H1 (cell line): ENCODE measurements around the gene RPL18. TPM values are rescaled to one million over a fixed set of nuclear protein-coding genes. Genes with fewer than 3 reads are reported as not detected.

Source experiments
- CTCF ChIA-PET: fragments of 300-600 bp; sonication (Branson Sonifier 250); formaldehyde crosslinking; loops from one replicate; lab custom pipeline; 2021; ENCODE audit not compliant: partially characterized antibody; lab: Charles Lee
- POLR2A ChIA-PET: fragments of 300-600 bp; sonication (Branson Sonifier 250); formaldehyde crosslinking; loops from one replicate; lab custom pipeline; 2021; ENCODE audit warnings: inconsistent platforms; ENCODE audit not compliant: partially characterized antibody; lab: Charles Lee
- DNase-seq, 2 experiments: peaks; one replicate each; pipeline versions ENCODE4 v3.0.0 to v3.0.0-alpha.2; 2010 to 2022; ENCODE audit warnings: low spot score in 2 of 2, low read depth in 1 of 2, mixed read lengths in 1 of 2
- FAIRE-seq: peaks from 2 replicates; lab custom pipeline; 2011; peaks lifted over from hg19 to GRCh38; lab: Jason Lieb, UNC
- H2AFZ ChIP-seq: 2 replicates; pipeline ENCODE4 v1.8.1; 2012; ENCODE audit warnings: low read length, inconsistent platforms
- H2AK5ac ChIP-seq: 2 replicates; pipeline ENCODE4 v1.6.1; 2013; ENCODE audit warnings: low read depth, low read length
- H2BK120ac ChIP-seq: replicated peaks from 2 replicates; pipeline ENCODE3; 2013; ENCODE audit warnings: low read depth, low read length, inconsistent platforms
- H2BK12ac ChIP-seq: 2 replicates; pipeline ENCODE4 v1.6.1; 2013; ENCODE audit warnings: low read depth, low read length
- H2BK15ac ChIP-seq: 2 replicates; pipeline ENCODE4 v1.6.1; 2013; ENCODE audit warnings: low read length
- H2BK20ac ChIP-seq: 2 replicates; pipeline ENCODE4 v1.6.1; 2013; ENCODE audit warnings: low read length
- H2BK5ac ChIP-seq: 2 replicates; pipeline ENCODE4 v1.6.1; 2013; ENCODE audit warnings: low read depth, low read length
- H3K14ac ChIP-seq: 2 replicates; pipeline ENCODE4 v1.6.1; 2013; ENCODE audit warnings: inconsistent platforms; ENCODE audit not compliant: insufficient read length
- H3K18ac ChIP-seq: 2 replicates; pipeline ENCODE4 v1.6.1; 2013; ENCODE audit warnings: low read length; ENCODE audit errors: extremely low read depth
- H3K23ac ChIP-seq: 2 replicates; pipeline ENCODE4 v1.6.1; 2013; ENCODE audit warnings: inconsistent platforms; ENCODE audit not compliant: insufficient read length
- H3K23me2 ChIP-seq: 2 replicates; pipeline ENCODE4 v1.6.1; 2013; ENCODE audit warnings: low read depth, low read length
- H3K27ac ChIP-seq: 2 replicates; pipeline ENCODE4 v1.6.1; 2011; ENCODE audit warnings: low read depth, low read length, inconsistent platforms
- H3K27me3 ChIP-seq, 4 experiments: replicated peaks in 1 of 4; 1 replicate in 1 of 4; 2 replicates in 3 of 4; pipeline versions ENCODE4 v1.6.1 to v1.8.1; 2011 to 2013; ENCODE audit warnings: low read length in 3 of 4, mild to moderate bottlenecking in 3 of 4, inconsistent platforms in 2 of 4, mixed read lengths in 2 of 4, moderate library complexity in 1 of 4; ENCODE audit not compliant: control insufficient read depth in 3 of 4, insufficient read depth in 3 of 4; ENCODE audit errors: extremely low read depth in 1 of 4
- H3K36me3 ChIP-seq, 4 experiments: 2 replicates each; pipeline versions ENCODE4 v1.6.1 to v1.8.1; 2011 to 2013; ENCODE audit warnings: mild to moderate bottlenecking in 4 of 4, low read length in 3 of 4, moderate library complexity in 2 of 4, control low read depth in 1 of 4, inconsistent platforms in 1 of 4; ENCODE audit not compliant: insufficient read depth in 4 of 4, control insufficient read depth in 2 of 4
- H3K4ac ChIP-seq: replicated peaks from 2 replicates; pipeline ENCODE3; 2013; ENCODE audit warnings: low read length, low read depth, mixed read lengths, inconsistent platforms; ENCODE audit not compliant: insufficient read length
- H3K4me1 ChIP-seq, 4 experiments: replicated peaks in 1 of 4; 1 replicate in 1 of 4; 2 replicates in 3 of 4; pipeline versions ENCODE4 v1.6.1 to v1.8.1; 2011 to 2013; ENCODE audit warnings: low read length in 3 of 4, inconsistent platforms in 2 of 4, mixed read lengths in 1 of 4; ENCODE audit not compliant: insufficient read depth in 4 of 4, control insufficient read depth in 3 of 4
- H3K4me2 ChIP-seq, 2 experiments: 2 replicates each; pipeline versions ENCODE4 v1.6.1 to v1.8.1; 2011 to 2013; ENCODE audit warnings: low read depth in 2 of 2, low read length in 2 of 2, control low read depth in 1 of 2, inconsistent platforms in 1 of 2, mild to moderate bottlenecking in 1 of 2; ENCODE audit not compliant: insufficient read depth in 1 of 2
- H3K4me3 ChIP-seq, 4 experiments: fragments of 200-600, 300-600 bp in 1 of 4; sonication (generic), shearing (Covaris generic), sonication (Bioruptor Twin) in 1 of 4; 2 replicates each; pipeline versions ENCODE4 v1.5.1 to v1.8.1; 2011 to 2016; ENCODE audit warnings: low read length in 4 of 4, low read depth in 3 of 4, control low read depth in 2 of 4, inconsistent platforms in 2 of 4, mild to moderate bottlenecking in 2 of 4, mixed read lengths in 1 of 4, moderate library complexity in 1 of 4; ENCODE audit not compliant: insufficient read depth in 2 of 4; ENCODE audit errors: extremely low read depth in 1 of 4
- H3K56ac ChIP-seq: replicated peaks from 2 replicates; pipeline ENCODE3; 2013; ENCODE audit warnings: low read depth, mild to moderate bottlenecking, mixed read lengths, low read length, inconsistent platforms; ENCODE audit not compliant: insufficient read length
- H3K79me1 ChIP-seq: 2 replicates; pipeline ENCODE4 v1.6.1; 2013; ENCODE audit warnings: low read depth, low read length, control low read depth
- H3K79me2 ChIP-seq, 2 experiments: 2 replicates each; pipeline versions ENCODE4 v1.6.1 to v1.8.1; 2012 to 2013; ENCODE audit warnings: low read length in 2 of 2, mild to moderate bottlenecking in 2 of 2, inconsistent platforms in 1 of 2; ENCODE audit not compliant: insufficient read depth in 2 of 2, control insufficient read depth in 1 of 2
- H3K9ac ChIP-seq, 4 experiments: replicated peaks in 1 of 4; 1 replicate in 1 of 4; 2 replicates in 3 of 4; pipeline versions ENCODE4 v1.6.1 to v1.8.1; 2011 to 2013; ENCODE audit warnings: low read depth in 3 of 4, low read length in 3 of 4, control low read depth in 2 of 4, mild to moderate bottlenecking in 2 of 4, moderate library complexity in 2 of 4, inconsistent platforms in 1 of 4; ENCODE audit errors: extremely low read depth in 1 of 4
- H3K9me3 ChIP-seq, 2 experiments: 2 replicates each; pipeline versions ENCODE4 v1.6.1 to v1.8.1; 2012 to 2013; ENCODE audit warnings: mild to moderate bottlenecking in 2 of 2, moderate library complexity in 2 of 2, control low read depth in 1 of 2, inconsistent platforms in 1 of 2, low read depth in 1 of 2, low read length in 1 of 2, mixed read lengths in 1 of 2; ENCODE audit not compliant: insufficient read depth in 2 of 2
- H4K20me1 ChIP-seq, 2 experiments: replicated peaks in 1 of 2; 2 replicates each; pipeline versions ENCODE3 to v1.8.1; 2011 to 2013; ENCODE audit warnings: inconsistent platforms in 2 of 2, low read length in 2 of 2, mild to moderate bottlenecking in 1 of 2; ENCODE audit not compliant: insufficient read depth in 2 of 2, control insufficient read depth in 1 of 2
- H4K5ac ChIP-seq: 2 replicates; pipeline ENCODE4 v1.6.1; 2013; ENCODE audit warnings: low read length, low read depth, mixed read lengths, inconsistent platforms; ENCODE audit not compliant: insufficient read length
- H4K8ac ChIP-seq: 2 replicates; pipeline ENCODE4 v1.8.0; 2013; ENCODE audit warnings: mild to moderate bottlenecking, moderate library complexity, low read length, inconsistent platforms; ENCODE audit not compliant: insufficient read depth; ENCODE audit errors: extremely low read depth
- H4K91ac ChIP-seq: replicated peaks from 2 replicates; pipeline ENCODE3; 2013; ENCODE audit warnings: low read length, mixed read lengths, inconsistent platforms; ENCODE audit not compliant: insufficient read length
- BRCA1 ChIP-seq: IDR thresholded peaks from 2 replicates; pipeline ENCODE4 v1.6.1; 2012; ENCODE audit warnings: low read depth, low read length, improper control_type of control experiment
- EGR1 ChIP-seq: IDR thresholded peaks from 2 replicates; pipeline ENCODE4 v1.6.1; 2011; ENCODE audit warnings: low read depth, low read length, borderline replicate concordance
- FOSL1 ChIP-seq: IDR thresholded peaks from 2 replicates; pipeline ENCODE4 v1.6.1; 2011; ENCODE audit warnings: mild to moderate bottlenecking, low read depth, low read length, moderate library complexity; ENCODE audit not compliant: insufficient read depth
- KDM5A ChIP-seq: fragments of 200-600 bp; IDR thresholded peaks from 2 replicates; pipeline ENCODE4 v1.7.1; 2012; ENCODE audit warnings: mild to moderate bottlenecking, low read length, inconsistent platforms, mixed read lengths
- POLR2AphosphoS5 ChIP-seq: IDR thresholded peaks from 2 replicates; pipeline ENCODE4 v1.6.1; 2011; ENCODE audit warnings: low read depth, low read length
- SIN3A ChIP-seq, 2 experiments: IDR thresholded peaks in 1 of 2; conservative IDR thresholded peaks in 1 of 2; 2 replicates each; pipeline ENCODE4 v1.6.1; 2011 to 2012; ENCODE audit warnings: low read length in 2 of 2, improper control_type of control experiment in 1 of 2, low read depth in 1 of 2, mild to moderate bottlenecking in 1 of 2
- SP2 ChIP-seq: IDR thresholded peaks from 2 replicates; pipeline ENCODE4 v1.6.1; 2012; ENCODE audit warnings: mild to moderate bottlenecking, low read length, inconsistent platforms
- WGBS, 2 experiments: shearing (Covaris generic) in 1 of 2; methylation state at CpG; one replicate each; pipeline versions ENCODE4 v1.1.6 to v1.1.7; 2013 to 2015; ENCODE audit warnings: low lambda C conversion rate in 2 of 2, mixed read lengths in 2 of 2, inconsistent platforms in 1 of 2, low coverage in 1 of 2, missing lambda C conversion rate in 1 of 2; ENCODE audit not compliant: insufficient replicate concordance in 2 of 2, insufficient coverage in 1 of 2, insufficient read length in 1 of 2; ENCODE audit errors: extremely low coverage in 1 of 2, missing lambda C conversion rate in 1 of 2; 5-methylcytosine and 5-hydroxymethylcytosine counted together
- polyA plus RNA-seq, 7 experiments: library from polyadenylated mRNA; depleted of rRNA in 3 of 7; stranded (reverse) in 5 of 7; unstranded in 2 of 7; fragments of >200 nt in 5 of 7; fragments of 200-250 nt in 2 of 7; gene quantifications; 1 replicate in 5 of 7; 2 replicates in 1 of 7; 4 replicates in 1 of 7; pipeline versions ENCODE4 v1.2.1 to v1.2.3, GENCODE V29; 2011 to 2013; ENCODE audit warnings: missing spikeins in 2 of 7, mixed read lengths in 2 of 7
- total RNA-seq: library from RNA; stranded (reverse); fragmentation: NEBNext Ultra II Directional; extraction: Animal tissue kit (Norgen Biotek cat#: 25700); gene quantifications from 2 replicates; pipeline ENCODE4 v1.2.1, GENCODE V29; 2021
- TF ChIP-seq, protein P1 (sequence below): IDR thresholded peaks from 2 replicates; pipeline ENCODE4 v1.6.1; 2012; ENCODE audit warnings: inconsistent platforms

Gene RPL18
- total and polyA plus RNA-seq, 2 of the 8 experiments (the other 6 are each of a cell fraction or from before 2014, with no cell fraction given): 1,669 to 2,789 TPM

DNA sequence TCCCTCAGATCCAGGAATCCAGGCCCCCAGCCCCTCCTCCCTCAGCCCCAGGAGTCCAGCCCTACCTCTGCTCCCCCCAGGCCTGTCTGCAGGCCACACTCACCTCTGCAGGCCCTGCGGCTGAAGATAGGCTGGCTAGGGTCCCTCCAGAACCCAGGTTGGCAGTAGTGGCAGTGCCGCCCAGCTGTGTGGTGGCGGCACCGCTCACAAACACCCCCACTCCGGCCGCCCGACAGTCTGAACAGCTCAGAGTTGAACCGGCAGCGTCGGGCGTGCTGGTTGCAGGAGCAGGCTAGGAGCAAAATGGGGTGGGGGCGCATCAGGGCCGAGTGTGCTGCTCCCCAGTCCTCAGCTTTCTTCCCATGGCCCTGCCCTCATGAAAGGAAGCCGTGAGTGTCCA, 45.5 kb upstream of the RPL18 start:
- H3K9me3 ChIP-seq: peaks cover 0 to 1% of the 10 kb centered on the region in 2 experiments; a peak in 2 of 4 replicates
- no peak overlapping the region for H4K91ac ChIP-seq
- H3K23me2 ChIP-seq: peaks cover 7% of the 10 kb centered on the region; the same call in 1 of the 2 replicates
- H3K36me3 ChIP-seq: no peaks in the 10 kb centered on the region
- no peak overlapping the region for H2BK5ac ChIP-seq
- H4K8ac ChIP-seq: no peak overlapping the region
- H4K5ac ChIP-seq: peak overlapping the region; percentile 41
- H2AFZ ChIP-seq: no peak overlapping the region
- 84% methylated on average over 14 of the region's 14 CpGs; no CpG with 5 or more reads in 1 of the 2 experiments for WGBS, 2 experiments
- H3K9ac ChIP-seq: no peak overlapping the region
- H2BK12ac ChIP-seq: no peak overlapping the region
- TF ChIP-seq BRCA1: no peak
- TF ChIP-seq SP2: no peak
- TF ChIP-seq POLR2AphosphoS5: no peak
- TF ChIP-seq KDM5A: no peak
- TF ChIP-seq, protein P1, sequence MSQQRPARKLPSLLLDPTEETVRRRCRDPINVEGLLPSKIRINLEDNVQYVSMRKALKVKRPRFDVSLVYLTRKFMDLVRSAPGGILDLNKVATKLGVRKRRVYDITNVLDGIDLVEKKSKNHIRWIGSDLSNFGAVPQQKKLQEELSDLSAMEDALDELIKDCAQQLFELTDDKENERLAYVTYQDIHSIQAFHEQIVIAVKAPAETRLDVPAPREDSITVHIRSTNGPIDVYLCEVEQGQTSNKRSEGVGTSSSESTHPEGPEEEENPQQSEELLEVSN: no peak
- TF ChIP-seq EGR1: no peak
- no peak for TF ChIP-seq SIN3A (conservative IDR thresholded peaks at IDR 0.05 in 1 of 2, IDR thresholded peaks at IDR 0.05 in 1 of 2; ENCODE audit: low read depth in 1 of 2, low read length in 2 of 2)
- no peak for TF ChIP-seq FOSL1
- H3K27me3 ChIP-seq: no peaks in the 10 kb centered on the region; a peak in 1 of 7 replicates
- H3K4ac ChIP-seq: no peak overlapping the region
- no peak overlapping the region for H3K23ac ChIP-seq
- H3K4me2 ChIP-seq: no peak overlapping the region
- no peak overlapping the region; the same call in 1 of the 2 replicates for H3K18ac ChIP-seq
- no peak overlapping the region for H2BK15ac ChIP-seq
- no peak overlapping the region for H2BK120ac ChIP-seq
- H3K4me3 ChIP-seq: no peak overlapping the region
- no peaks in the 10 kb centered on the region for H3K79me1 ChIP-seq
- H2AK5ac ChIP-seq: no peak overlapping the region
- CTCF ChIA-PET: interaction anchor here (0.7 to 5.4 kb wide), 7 partner anchors 11 to 178 kb away, joined by 3 to 32 read pairs (median 3); partner anchors contain the start of gene CA11
- DNase-seq (no peak), FAIRE-seq (no peak)
- POLR2A ChIA-PET: interaction anchor here (0.6 to 1.7 kb wide), 4 partner anchors 9 to 49 kb away, joined by 3 to 4 read pairs (median 4); partner anchors contain the start of gene NTN5
- peaks cover 0 to 1% of the 10 kb centered on the region in 2 experiments for H4K20me1 ChIP-seq
- 0 out of 7 replicates have a peak, but pooled peaks cover 0 to 3% (median 0%) of the 10 kb centered on the region in 4 experiments for H3K4me1 ChIP-seq
- no peak overlapping the region for H3K27ac ChIP-seq
- H3K14ac ChIP-seq: no peak overlapping the region
- H3K79me2 ChIP-seq: no peaks in the 10 kb centered on the region; a peak in 1 of 4 replicates
- H2BK20ac ChIP-seq: no peak overlapping the region
- H3K56ac ChIP-seq: no peak overlapping the region
